HG03045 (cell line): Measurements from ENCODE around the gene ARHGEF33.

Experiments used
- ATAC-seq: cut with Tn5 transposase; IDR thresholded peaks from one replicate; pipeline ENCODE4 v1.9.1; 2021; ENCODE audit warnings: mild to moderate bottlenecking, moderate library complexity; ENCODE audit not compliant: unreplicated experiment

ARHGEF33 gene

DNA sequence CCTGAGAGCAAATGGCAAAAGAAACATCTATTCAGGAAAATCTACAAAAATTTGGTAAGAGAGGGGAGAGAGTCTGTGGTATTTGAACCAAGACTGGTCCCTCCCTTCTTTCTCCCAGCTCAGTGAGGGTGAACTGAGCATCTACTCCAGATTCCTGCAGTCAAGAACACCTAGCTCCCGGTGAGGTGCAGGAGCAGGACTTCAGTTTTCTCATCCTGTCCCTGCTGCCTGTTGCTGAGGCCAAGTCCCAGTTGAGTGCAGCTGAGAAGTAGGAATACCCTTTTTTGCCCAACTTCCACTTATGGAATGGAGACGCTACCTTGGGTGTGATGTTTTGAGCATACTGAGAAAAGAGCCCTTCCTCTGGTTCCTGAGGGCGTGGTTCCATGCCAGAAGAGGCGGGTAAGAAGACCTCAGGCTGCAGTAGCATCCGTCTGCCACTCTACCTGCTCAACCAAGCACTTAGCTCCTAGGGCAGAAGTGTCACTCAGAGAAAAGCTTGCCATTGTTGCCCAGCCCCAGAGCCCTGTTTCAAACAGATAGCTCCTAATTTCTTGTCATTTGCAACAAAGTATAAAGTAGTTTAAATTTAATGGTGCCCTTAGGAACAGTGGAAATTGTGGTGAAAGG lies 118.3 kb downstream of the ARHGEF33 start:
- ATAC-seq = no peak

DNA sequence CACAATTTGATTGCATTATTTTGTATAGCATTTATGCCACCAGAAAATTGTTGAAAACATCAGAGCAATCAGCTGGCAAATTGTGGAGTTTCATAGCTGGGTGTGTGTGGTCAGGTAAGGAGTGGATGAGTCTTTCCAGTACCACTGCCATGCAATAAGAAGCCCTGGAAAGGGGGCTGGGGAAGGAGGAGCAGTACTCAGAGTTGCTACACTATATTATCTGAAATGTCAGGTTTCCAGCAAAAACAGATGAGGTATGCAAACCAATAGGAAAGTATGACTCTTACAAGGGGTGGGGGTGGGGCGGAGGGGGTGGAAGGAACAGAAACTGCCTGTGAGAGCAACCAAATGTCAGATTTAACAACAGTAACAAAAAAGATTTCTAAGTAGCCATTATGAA lies 119.0 kb downstream of the ARHGEF33 start:
- no peak for ATAC-seq

- ATAC-seq = no peak
These were observed 124.2 kb downstream of the ARHGEF33 start for GRCh38 chr2:39013871-39014270.

DNA sequence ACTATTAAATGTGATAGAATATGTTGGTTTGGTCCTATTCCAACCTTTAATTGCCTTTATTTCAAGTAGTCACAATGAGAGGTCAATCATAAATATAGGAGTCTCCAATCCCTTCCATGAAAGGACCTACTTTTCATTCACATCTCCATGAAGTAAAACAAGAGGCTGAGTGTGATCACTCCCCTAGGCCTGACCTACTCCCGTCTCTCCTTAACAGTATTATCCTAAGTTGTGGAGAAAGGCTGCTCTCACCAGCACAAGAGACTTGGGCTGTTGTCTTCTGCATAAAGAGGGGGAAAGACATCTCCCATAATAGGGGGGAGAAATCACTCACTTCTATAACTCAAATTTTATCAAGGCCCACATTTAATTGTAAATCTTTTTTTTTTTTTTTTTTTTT lies 125.7 kb downstream of the ARHGEF33 start:
- no peak for ATAC-seq

GRCh38 chr2:39017334-39017733 lies 127.7 kb downstream of the ARHGEF33 start:
- no peak for ATAC-seq

DNA sequence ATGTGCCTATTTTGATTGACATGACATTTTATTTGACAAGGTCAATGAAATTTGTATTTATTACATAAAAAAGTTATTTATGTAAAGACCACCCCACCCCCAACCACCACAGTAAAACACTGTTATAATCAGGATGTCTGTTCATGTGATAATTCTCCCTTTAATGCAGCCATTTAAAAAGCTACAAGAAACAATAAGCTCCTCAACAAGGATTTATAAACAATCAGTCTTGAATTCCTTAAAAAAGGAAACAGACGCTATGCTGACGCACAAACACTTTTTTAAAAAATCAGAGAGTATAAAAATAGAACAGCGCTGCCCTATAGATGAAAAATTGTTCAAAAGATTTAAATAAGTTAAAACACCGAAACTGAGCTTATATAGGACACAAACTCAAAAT lies 129.0 kb downstream of the ARHGEF33 start:
- no peak for ATAC-seq

- ATAC-seq = no peak
These were observed 130.7 kb downstream of the ARHGEF33 start for GRCh38 chr2:39020383-39020782.

- no peak for ATAC-seq
These were observed 133.1 kb downstream of the ARHGEF33 start for GRCh38 chr2:39022642-39023235.

GRCh38 chr2:39023649-39024048 lies 134.0 kb downstream of the ARHGEF33 start:
- ATAC-seq = no peak

- ATAC-seq = no peak
These were observed 135.2 kb downstream of the ARHGEF33 start for GRCh38 chr2:39024833-39025232.
